Measurements from ENCODE around the gene NIPBL.
"Not testable (repeated sequence)": the region's sequence is repeated elsewhere in the genome, so short reads cannot be mapped to it uniquely, and the experiment has no call there.

NIPBL gene

GRCh38 chr5:36841677-36842076, 34.9 kb upstream of the NIPBL start:
- Histone ChIP-seq H3K9me3 (ENCODE audit: severe bottlenecking) (no peaks in the 10 kb centered on the region), H3K27me3 (ENCODE audit: insufficient read depth, poor library complexity, severe bottlenecking) (peaks cover 50% of the 10 kb centered on the region), H3K27ac (ENCODE audit: poor library complexity, severe bottlenecking) (no peak overlapping the region), H3K4me3 (ENCODE audit: severe bottlenecking) (no peak overlapping the region), H3K36me3 (ENCODE audit: low read depth) (no peaks in the 10 kb centered on the region), H3K4me1 (ENCODE audit: insufficient read depth, poor library complexity, severe bottlenecking) (no peaks in the 10 kb centered on the region)
- DNase-seq (ENCODE audit: low spot score) (no peak), ATAC-seq (ENCODE audit: low read depth) (no peak)
- no peak for TF ChIP-seq CTCF (IDR thresholded peaks at IDR 0.05; ENCODE audit: poor library complexity, severe bottlenecking)

GRCh38 chr5:36842087-36842486, 34.5 kb upstream of the NIPBL start:
- ATAC-seq (ENCODE audit: low read depth): no peak

GRCh38 chr5:36844305-36844704, 32.3 kb upstream of the NIPBL start:
- peaks cover 50% of the 10 kb centered on the region for H3K27me3 ChIP-seq (ENCODE audit: insufficient read depth, poor library complexity, severe bottlenecking)
- H3K9me3 ChIP-seq (ENCODE audit: severe bottlenecking): no peaks in the 10 kb centered on the region
- DNase-seq (ENCODE audit: low spot score) (no peak), ATAC-seq (ENCODE audit: low read depth) (no peak; the same call in 2 of the 3 replicates)
- no peak overlapping the region for H3K4me3 ChIP-seq (ENCODE audit: severe bottlenecking)
- H3K27ac ChIP-seq (ENCODE audit: poor library complexity, severe bottlenecking): no peak overlapping the region
- no peaks in the 10 kb centered on the region for H3K4me1 ChIP-seq (ENCODE audit: insufficient read depth, poor library complexity, severe bottlenecking)
- H3K36me3 ChIP-seq (ENCODE audit: low read depth): no peaks in the 10 kb centered on the region
- no peak for TF ChIP-seq CTCF (IDR thresholded peaks at IDR 0.05; ENCODE audit: poor library complexity, severe bottlenecking)

More at GRCh38 chr5:36842087-36842486, 34.5 kb upstream of the NIPBL start:
- no peak for DNase-seq (ENCODE audit: low spot score)
- peaks cover 48% of the 10 kb centered on the region for H3K27me3 ChIP-seq (ENCODE audit: insufficient read depth, poor library complexity, severe bottlenecking)
- no peaks in the 10 kb centered on the region for H3K9me3 ChIP-seq (ENCODE audit: severe bottlenecking)
- no peaks in the 10 kb centered on the region for H3K36me3 ChIP-seq (ENCODE audit: low read depth)
- TF ChIP-seq CTCF (IDR thresholded peaks at IDR 0.05; ENCODE audit: poor library complexity, severe bottlenecking): no peak
- no peaks in the 10 kb centered on the region for H3K4me1 ChIP-seq (ENCODE audit: insufficient read depth, poor library complexity, severe bottlenecking)
- H3K4me3 ChIP-seq (ENCODE audit: severe bottlenecking): no peak overlapping the region
- H3K27ac ChIP-seq (ENCODE audit: poor library complexity, severe bottlenecking): no peak overlapping the region

GRCh38 chr5:36848545-36848944, 28.0 kb upstream of the NIPBL start:
- not testable (repeated sequence) for ATAC-seq (ENCODE audit: low read depth); H3K4me3 ChIP-seq (ENCODE audit: severe bottlenecking)

GRCh38 chr5:36852903-36853302, 23.7 kb upstream of the NIPBL start:
- H3K4me1 ChIP-seq (ENCODE audit: insufficient read depth, poor library complexity, severe bottlenecking); H3K27ac ChIP-seq (ENCODE audit: poor library complexity, severe bottlenecking); H3K36me3 ChIP-seq (ENCODE audit: low read depth); ATAC-seq (ENCODE audit: low read depth); H3K4me3 ChIP-seq (ENCODE audit: severe bottlenecking); DNase-seq (ENCODE audit: low spot score); H3K9me3 ChIP-seq (ENCODE audit: severe bottlenecking): not testable (repeated sequence)
- peaks cover 13% of the 10 kb centered on the region for H3K27me3 ChIP-seq (ENCODE audit: insufficient read depth, poor library complexity, severe bottlenecking)

More at GRCh38 chr5:36848545-36848944, 28.0 kb upstream of the NIPBL start:
- H3K36me3 ChIP-seq (ENCODE audit: low read depth); DNase-seq (ENCODE audit: low spot score); H3K9me3 ChIP-seq (ENCODE audit: severe bottlenecking); H3K4me1 ChIP-seq (ENCODE audit: insufficient read depth, poor library complexity, severe bottlenecking); H3K27ac ChIP-seq (ENCODE audit: poor library complexity, severe bottlenecking): not testable (repeated sequence)
- peaks cover 45% of the 10 kb centered on the region for H3K27me3 ChIP-seq (ENCODE audit: insufficient read depth, poor library complexity, severe bottlenecking)

GRCh38 chr5:36854402-36855140, 22.0 kb upstream of the NIPBL start:
- DNase-seq (ENCODE audit: low spot score) (no peak), ATAC-seq (ENCODE audit: low read depth) (no peak)
- Histone ChIP-seq H3K9me3 (ENCODE audit: severe bottlenecking) (no peaks in the 10 kb centered on the region), H3K27me3 (ENCODE audit: insufficient read depth, poor library complexity, severe bottlenecking) (peaks cover 7% of the 10 kb centered on the region), H3K4me3 (ENCODE audit: severe bottlenecking) (no peak overlapping the region), H3K36me3 (ENCODE audit: low read depth) (no peaks in the 10 kb centered on the region), H3K27ac (ENCODE audit: poor library complexity, severe bottlenecking) (no peak overlapping the region), H3K4me1 (ENCODE audit: insufficient read depth, poor library complexity, severe bottlenecking) (no peaks in the 10 kb centered on the region)
- TF ChIP-seq CTCF (IDR thresholded peaks at IDR 0.05; ENCODE audit: poor library complexity, severe bottlenecking): no peak
